Mesodermal cell (in vitro differentiated cells): ENCODE data around the gene CDC42BPB.

Source experiments
- H3K27ac ChIP-seq: 2 replicates; pipeline ENCODE4 v1.7.0; 2013; ENCODE audit warnings: mild to moderate bottlenecking, low read depth, low read length, moderate library complexity; ENCODE audit not compliant: severe bottlenecking
- H3K36me3 ChIP-seq: 2 replicates; pipeline ENCODE4 v1.7.1; 2013; ENCODE audit warnings: mild to moderate bottlenecking, low read length, moderate library complexity; ENCODE audit not compliant: control insufficient read depth, insufficient read depth
- H3K4me1 ChIP-seq: one replicate; pipeline ENCODE4 v1.7.1; 2013; ENCODE audit warnings: mild to moderate bottlenecking, low read length; ENCODE audit not compliant: insufficient read depth, control insufficient read depth, poor library complexity, severe bottlenecking
- H3K4me3 ChIP-seq: 2 replicates; pipeline ENCODE4 v1.7.0; 2013; ENCODE audit warnings: low read length, control low read depth, mild to moderate bottlenecking; ENCODE audit not compliant: insufficient read depth, poor library complexity, severe bottlenecking; ENCODE audit errors: extremely low read depth
- H3K9me3 ChIP-seq: 2 replicates; pipeline ENCODE4 v1.7.1; 2013; ENCODE audit warnings: mild to moderate bottlenecking, low read length, moderate library complexity; ENCODE audit not compliant: control insufficient read depth
- WGBS, 2 experiments: methylation state at CpG; one replicate each; pipeline ENCODE4 v1.1.5; 2013; ENCODE audit warnings: missing lambda C conversion rate in 2 of 2; ENCODE audit not compliant: insufficient coverage in 2 of 2; 5-methylcytosine and 5-hydroxymethylcytosine counted together

Gene CDC42BPB

GRCh38 chr14:102985665-102986064 is 71.7 kb downstream of the CDC42BPB start:
- no peak overlapping the region for H3K4me3 ChIP-seq
- no peak overlapping the region for H3K27ac ChIP-seq
- peaks cover 19% of the 10 kb centered on the region for H3K9me3 ChIP-seq
- WGBS, 2 experiments = 89 to 92% methylated on average over 7 of the region's 10 CpGs
- H3K36me3 ChIP-seq = peaks cover 99% of the 10 kb centered on the region
- peaks cover 5% of the 10 kb centered on the region for H3K4me1 ChIP-seq

GRCh38 chr14:102984336-102985102 is 72.8 kb downstream of the CDC42BPB start:
- 97 to 98% methylated on average over 16 to 18 of the region's 19 CpGs for WGBS, 2 experiments
- Histone ChIP-seq H3K4me1 (peaks cover 5% of the 10 kb centered on the region), H3K36me3 (peaks cover 99% of the 10 kb centered on the region), H3K4me3 (no peak overlapping the region), H3K27ac (no peak overlapping the region), H3K9me3 (peaks cover 19% of the 10 kb centered on the region)

GRCh38 chr14:102983496-102983895 is 73.9 kb downstream of the CDC42BPB start:
- WGBS, 2 experiments = 95 to 98% methylated on average over 4 to 6 of the region's 14 CpGs
- Histone ChIP-seq H3K4me1 (peaks cover 5% of the 10 kb centered on the region), H3K36me3 (peaks cover 98% of the 10 kb centered on the region)

DNA sequence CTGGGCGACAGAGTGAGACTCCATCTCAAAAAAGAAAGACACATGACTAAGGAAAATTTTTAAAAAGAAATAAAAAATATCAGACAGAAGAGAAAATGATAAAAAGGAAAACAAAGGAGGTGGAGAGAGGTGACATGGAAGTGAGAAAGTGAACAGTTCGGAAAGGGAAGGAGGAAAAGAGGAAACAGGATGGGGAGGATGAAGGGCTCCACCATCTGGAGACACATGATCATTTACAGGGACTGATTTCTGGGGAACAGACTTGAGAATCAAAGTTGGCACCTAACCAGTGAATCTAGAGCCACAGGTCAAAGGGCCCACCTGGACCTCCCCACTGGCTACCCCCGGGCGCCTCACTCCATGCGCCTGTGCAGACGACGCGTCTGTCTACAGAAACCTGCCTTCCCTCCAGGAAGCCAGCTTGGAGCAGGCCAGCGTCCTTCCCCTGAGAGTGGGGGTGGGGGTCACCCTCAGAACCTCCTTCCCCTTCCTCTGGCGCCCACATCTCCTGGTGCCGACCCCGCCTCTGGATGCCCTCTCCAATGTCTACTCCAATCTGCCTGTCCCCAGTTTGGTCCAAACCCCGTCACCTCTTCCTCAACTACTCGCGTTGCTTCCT is 74.4 kb downstream of the CDC42BPB start:
- WGBS, 2 experiments = 78 to 93% methylated on average over 6 to 14 of the region's 15 CpGs
- peaks cover 4% of the 10 kb centered on the region for H3K9me3 ChIP-seq
- no peak overlapping the region for H3K27ac ChIP-seq
- peaks cover 5% of the 10 kb centered on the region for H3K4me1 ChIP-seq
- H3K36me3 ChIP-seq = peaks cover 98% of the 10 kb centered on the region
- H3K4me3 ChIP-seq = no peak overlapping the region

More at GRCh38 chr14:102983496-102983895, 73.9 kb downstream of the CDC42BPB start:
- H3K27ac ChIP-seq = no peak overlapping the region
- peaks cover 9% of the 10 kb centered on the region for H3K9me3 ChIP-seq
- H3K4me3 ChIP-seq = no peak overlapping the region

DNA sequence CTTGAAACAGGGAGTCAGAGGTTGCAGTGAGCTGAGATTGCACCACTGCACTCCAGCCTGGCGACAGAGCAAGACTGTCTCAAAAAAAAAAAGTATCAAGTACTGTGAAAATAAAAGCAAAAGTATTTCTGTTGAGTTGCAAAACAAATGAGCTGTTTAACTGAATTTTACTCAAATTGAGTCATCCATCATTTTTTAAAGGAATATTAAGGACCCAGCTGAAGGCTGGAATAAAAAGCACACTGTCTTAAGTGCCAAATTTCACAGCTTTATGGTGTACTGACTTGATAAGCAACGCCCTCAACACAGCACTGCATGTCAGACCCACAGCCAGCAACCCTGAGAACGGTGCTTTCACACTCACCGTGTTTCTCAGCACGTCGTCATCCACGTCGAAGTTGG is 76.9 kb downstream of the CDC42BPB start:
- H3K27ac ChIP-seq = no peak overlapping the region
- H3K9me3 ChIP-seq = no peaks in the 10 kb centered on the region
- H3K36me3 ChIP-seq = peaks cover 97% of the 10 kb centered on the region
- WGBS, 2 experiments = 96 to 100% methylated on average over 7 to 8 of the region's 8 CpGs
- no peak overlapping the region for H3K4me3 ChIP-seq
- no peaks in the 10 kb centered on the region for H3K4me1 ChIP-seq

DNA sequence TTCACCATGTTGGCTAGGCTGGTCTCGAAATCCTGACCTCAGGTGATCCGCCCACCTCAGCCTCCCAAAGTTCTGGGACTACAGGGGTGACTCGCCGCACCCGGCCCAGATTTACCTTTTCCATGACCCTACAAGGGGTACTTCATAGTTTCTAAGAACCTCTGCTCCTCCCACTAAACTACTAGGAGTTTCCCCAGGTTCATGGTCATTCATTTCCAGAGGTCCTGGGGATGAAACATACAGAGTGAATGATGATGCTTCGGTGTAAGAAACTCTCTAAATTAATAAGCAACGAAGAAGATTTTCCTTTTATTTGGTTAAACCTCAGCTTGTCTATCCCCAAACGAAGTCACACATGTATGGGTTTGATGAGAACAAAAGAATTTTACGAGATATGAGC is 77.9 kb downstream of the CDC42BPB start:
- Histone ChIP-seq H3K4me1 (no peaks in the 10 kb centered on the region), H3K4me3 (no peak overlapping the region), H3K27ac (no peak overlapping the region), H3K36me3 (peaks cover 96% of the 10 kb centered on the region), H3K9me3 (no peaks in the 10 kb centered on the region)
- 90 to 94% methylated on average over 8 of the region's 9 CpGs for WGBS, 2 experiments

DNA sequence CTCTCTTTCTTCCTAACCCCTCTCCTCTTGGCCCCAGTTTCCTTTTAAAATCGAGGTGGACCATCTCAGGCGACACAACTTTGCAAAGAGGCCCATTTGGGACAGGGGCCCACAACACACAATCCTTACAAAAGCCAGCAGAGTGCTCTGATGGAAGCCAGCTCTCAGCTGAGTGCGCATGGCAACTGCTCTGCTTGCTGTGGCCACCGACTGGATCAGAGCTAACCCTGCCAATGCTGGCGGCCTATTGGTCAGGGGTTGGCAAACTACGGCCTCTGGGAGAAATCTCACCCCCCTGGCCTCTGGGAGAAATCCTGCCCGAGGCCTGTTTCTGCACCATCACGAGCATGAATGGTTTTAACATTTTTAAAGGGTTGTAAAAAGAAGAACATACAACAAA is 79.9 kb downstream of the CDC42BPB start:
- Histone ChIP-seq H3K27ac (no peak overlapping the region), H3K9me3 (no peaks in the 10 kb centered on the region), H3K4me3 (no peak overlapping the region), H3K4me1 (no peaks in the 10 kb centered on the region), H3K36me3 (peaks cover 91% of the 10 kb centered on the region)
- 90 to 95% methylated on average over 6 to 7 of the region's 8 CpGs for WGBS, 2 experiments

- H3K36me3 ChIP-seq = peaks cover 90% of the 10 kb centered on the region
Observed at GRCh38 chr14:102975662-102976061, 81.7 kb downstream of the CDC42BPB start.

GRCh38 chr14:102973706-102974285 is 83.6 kb downstream of the CDC42BPB start:
- H3K27ac ChIP-seq = no peak overlapping the region
- no peaks in the 10 kb centered on the region for H3K4me1 ChIP-seq
- H3K9me3 ChIP-seq = no peaks in the 10 kb centered on the region
- H3K4me3 ChIP-seq = no peak overlapping the region
- peaks cover 91% of the 10 kb centered on the region for H3K36me3 ChIP-seq
- WGBS, 2 experiments = 92 to 97% methylated on average over 10 to 20 of the region's 22 CpGs

More at GRCh38 chr14:102975662-102976061, 81.7 kb downstream of the CDC42BPB start:
- no peaks in the 10 kb centered on the region for H3K9me3 ChIP-seq
- H3K4me3 ChIP-seq = no peak overlapping the region
- H3K4me1 ChIP-seq = no peaks in the 10 kb centered on the region
- H3K27ac ChIP-seq = no peak overlapping the region
- 94 to 96% methylated on average over 15 to 17 of the region's 17 CpGs for WGBS, 2 experiments

GRCh38 chr14:102971836-102972606 is 85.3 kb downstream of the CDC42BPB start:
- Histone ChIP-seq H3K36me3 (peaks cover 91% of the 10 kb centered on the region), H3K4me3 (no peak overlapping the region), H3K9me3 (no peaks in the 10 kb centered on the region), H3K27ac (no peak overlapping the region), H3K4me1 (no peaks in the 10 kb centered on the region)
- WGBS, 2 experiments = 94 to 97% methylated on average over 19 to 20 of the region's 25 CpGs
